GM19467 (cell line): ENCODE results near the gene NUP153.
"Not testable (repeated sequence)": the region's sequence is repeated elsewhere in the genome, so short reads cannot be mapped to it uniquely, and the experiment has no call there.

Experiments
- ATAC-seq: cut with Tn5 transposase; IDR thresholded peaks from one replicate; pipeline ENCODE4 v1.9.1; 2021; ENCODE audit warnings: mild to moderate bottlenecking, moderate library complexity; ENCODE audit not compliant: unreplicated experiment

The NUP153 gene

DNA sequence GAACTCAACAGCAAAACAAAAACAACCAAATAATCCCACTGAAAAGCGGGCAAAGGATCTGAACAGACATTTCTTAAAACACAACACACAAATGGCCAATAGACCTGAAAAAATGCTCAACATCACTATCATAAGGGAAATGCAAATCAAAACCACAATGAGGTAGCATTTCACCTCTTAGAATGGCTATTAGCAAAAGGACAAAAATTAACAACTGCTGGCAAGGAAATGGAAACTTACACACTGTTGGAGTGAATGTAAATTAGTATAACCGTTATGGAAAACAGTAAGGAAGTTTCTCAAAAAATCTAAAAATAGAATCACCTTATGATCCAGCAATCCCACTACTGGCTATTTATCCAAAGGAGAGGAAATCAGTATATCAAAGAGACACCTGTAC is 85.7 kb downstream of the NUP153 start:
- ATAC-seq: no peak

GRCh38 chr6:17615794-17616193 is 90.9 kb downstream of the NUP153 start:
- ATAC-seq: no peak

DNA sequence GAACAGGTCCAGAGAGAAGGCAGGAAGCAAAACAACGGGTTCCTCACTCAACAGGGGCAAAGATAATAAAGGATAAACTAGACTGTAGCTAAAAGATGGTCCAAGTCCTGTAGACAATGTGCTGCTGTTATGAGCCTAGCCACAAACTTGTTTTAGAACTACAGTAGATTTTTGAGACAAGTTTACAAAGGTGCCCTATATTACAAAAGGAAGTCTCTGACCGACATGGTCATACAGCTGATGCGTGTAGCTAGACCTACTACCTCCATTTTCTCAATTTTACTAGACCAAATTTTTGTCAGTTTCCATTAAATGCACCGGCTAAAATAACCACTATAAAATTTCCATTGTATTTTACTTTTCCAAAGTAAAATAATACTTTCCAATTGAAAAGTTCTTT is 94.7 kb downstream of the NUP153 start:
- no peak for ATAC-seq

GRCh38 chr6:17610835-17611234 is 95.9 kb downstream of the NUP153 start:
- no peak for ATAC-seq

DNA sequence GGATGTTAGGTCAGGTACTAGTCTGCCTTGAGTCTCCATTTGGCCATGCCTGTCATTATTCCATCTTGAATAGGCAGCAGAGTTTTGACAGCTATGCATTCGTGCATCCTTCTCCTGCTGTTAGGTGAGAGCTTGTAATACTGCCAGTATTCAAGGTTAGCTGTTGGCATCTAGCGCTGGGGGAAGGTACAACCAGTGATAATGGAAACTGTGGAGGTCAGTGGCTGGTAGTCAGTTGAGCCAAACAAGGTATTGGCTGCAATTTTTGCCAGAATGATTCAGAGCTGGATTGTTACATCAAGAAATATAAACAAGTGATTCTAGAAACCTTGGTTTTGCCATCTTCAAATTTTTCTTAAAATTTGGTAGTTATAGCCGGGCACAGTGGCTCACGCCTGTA is 100.1 kb downstream of the NUP153 start:
- ATAC-seq: no peak

GRCh38 chr6:17602888-17603287 is 103.8 kb downstream of the NUP153 start:
- no peak for ATAC-seq

GRCh38 chr6:17601386-17601703 is 105.4 kb downstream of the NUP153 start:
- ATAC-seq: no peak

DNA sequence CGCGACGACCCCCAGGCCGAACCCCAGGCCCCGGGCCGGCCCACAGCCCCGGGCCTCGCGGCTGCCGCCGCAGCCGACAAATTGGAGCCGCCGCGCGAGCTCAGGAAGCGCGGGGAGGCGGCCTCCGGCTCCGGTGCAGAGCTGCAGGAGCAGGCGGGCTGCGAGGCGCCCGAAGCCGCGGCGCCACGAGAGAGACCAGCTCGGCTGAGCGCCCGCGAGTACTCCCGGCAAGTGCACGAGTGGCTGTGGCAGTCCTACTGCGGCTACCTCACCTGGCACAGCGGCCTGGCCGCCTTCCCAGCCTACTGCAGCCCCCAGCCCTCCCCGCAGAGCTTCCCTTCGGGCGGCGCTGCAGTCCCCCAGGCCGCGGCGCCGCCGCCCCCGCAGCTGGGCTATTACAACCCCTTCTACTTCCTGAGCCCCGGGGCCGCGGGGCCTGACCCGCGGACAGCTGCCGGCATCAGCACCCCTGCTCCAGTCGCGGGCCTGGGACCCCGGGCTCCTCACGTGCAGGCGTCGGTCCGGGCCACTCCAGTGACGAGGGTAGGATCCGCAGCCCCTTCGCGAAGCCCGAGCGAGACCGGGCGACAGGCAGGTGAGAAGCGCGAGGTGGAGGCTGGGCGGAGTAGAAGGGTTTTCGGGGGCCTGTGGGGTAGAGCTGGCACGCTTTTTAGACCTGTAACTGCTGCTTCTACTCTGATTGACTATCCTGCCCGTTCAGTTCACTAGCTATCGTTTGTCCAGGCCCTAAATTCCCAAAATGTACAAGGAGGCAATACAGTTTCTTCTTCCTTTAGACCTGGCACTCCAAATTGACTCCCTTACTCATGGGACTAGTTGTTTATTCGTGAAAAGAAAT is 106.0 kb downstream of the NUP153 start:
- ATAC-seq: peak; percentile 46

DNA sequence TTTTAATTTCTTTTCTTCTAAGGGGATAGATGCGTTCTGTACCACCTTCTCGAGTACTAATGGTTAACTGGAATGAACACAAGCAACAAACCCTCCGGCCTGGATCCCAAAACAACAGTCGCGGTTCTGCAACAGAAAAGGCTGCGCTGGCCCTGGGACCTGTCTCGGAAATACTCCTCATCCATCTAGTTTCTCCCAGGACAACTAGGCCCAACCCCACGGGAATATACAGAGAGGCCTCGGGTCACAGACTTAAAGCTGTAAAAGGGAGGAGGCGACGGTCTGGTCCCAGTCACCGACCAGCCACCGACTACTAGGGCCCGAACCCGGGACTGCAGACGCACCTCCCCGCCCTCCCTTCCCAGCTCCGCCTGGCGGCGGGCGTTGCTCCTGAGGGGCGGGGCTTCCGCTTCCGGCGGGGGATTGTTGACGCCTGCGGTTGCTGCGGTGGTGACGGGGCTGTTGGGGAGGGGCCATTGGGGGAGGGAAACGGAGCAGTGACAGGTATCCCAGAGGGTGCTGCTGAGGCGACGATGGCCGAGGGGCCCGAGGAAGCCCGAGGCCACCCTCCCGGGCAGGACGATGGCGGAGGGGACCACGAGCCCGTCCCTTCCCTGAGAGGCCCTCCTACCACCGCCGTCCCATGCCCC is 106.7 kb downstream of the NUP153 start, which contains the start of gene FAM8A1:
TSS of gene FAM8A1 (plus strand) at position 426 of the 650 bp plus-strand sequence. CDS start at position 534, 108 bp downstream.
- ATAC-seq: peak; percentile 82

DNA sequence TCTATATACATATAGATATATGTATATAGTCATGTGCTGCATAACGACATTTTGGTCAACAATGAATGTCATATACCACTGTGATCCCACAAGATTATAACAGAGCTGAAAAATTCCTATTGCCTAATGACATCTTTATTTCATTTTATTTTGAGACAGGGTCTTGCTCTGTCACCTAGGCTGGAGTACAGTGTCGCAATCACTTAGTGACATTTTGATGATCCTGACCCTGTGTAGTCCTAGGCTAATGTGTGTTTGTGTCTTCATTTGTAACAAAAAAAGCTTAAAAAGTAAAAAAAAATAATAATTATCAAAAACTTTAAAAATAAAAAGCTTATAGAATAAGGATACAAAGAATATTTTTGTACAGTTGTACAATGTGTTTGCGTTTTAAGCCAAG is 110.6 kb downstream of the NUP153 start:
- ATAC-seq: no peak

DNA sequence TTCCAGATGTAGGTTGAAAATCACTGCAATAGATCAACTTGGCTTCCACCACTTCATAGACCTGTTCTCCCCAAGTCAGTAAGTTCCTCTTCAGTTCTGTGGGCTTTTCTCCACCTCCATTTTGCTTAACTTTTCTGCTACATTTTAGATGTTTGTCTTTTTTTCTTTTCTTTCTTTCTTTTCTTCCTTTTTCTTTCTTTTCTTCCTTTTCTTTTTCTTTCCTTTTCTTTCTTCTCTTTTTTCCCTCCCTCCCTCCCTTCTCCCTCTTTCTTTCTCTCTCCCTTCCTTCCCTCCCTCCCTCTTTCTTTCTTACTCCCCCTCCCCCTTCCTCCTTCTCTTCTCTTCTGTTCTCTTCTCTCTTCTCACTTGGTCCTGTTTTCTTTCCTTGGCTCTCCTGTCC is 113.5 kb downstream of the NUP153 start:
- ATAC-seq: no peak

GRCh38 chr6:17591287-17591686 is 115.4 kb downstream of the NUP153 start:
- ATAC-seq: no peak

DNA sequence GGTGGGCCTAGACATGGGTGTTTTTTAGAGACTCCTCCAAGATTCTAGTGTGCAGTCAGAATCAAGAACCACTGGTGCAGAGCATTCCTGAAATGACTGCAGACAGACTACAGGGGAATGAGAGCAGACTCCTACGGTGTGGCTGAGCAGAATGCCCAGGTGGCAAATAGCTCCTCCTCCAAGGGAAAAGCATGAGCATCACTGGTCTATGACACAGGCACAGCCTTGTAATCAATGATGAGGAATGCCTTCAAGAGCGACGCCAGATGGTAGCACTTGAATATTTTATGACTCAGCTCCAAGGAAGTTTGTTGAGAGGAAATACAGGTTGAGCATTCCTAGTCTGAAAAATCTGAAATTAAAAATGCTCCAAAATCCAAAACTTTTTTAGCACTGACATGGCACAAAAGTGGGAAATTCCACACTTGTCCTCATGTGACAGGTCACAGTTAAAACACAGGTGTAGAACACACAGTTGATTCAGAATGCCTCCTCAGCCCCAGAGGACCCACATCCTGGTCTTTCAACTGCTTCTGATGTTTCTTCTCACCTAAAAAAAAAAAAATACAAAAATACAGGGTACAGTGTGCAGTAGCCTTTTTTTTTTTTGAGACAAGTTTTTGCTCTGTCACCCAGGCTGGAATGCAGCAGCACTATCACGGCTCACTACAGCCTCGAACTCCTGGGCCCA is 117.2 kb downstream of the NUP153 start:
- ATAC-seq: no peak

DNA sequence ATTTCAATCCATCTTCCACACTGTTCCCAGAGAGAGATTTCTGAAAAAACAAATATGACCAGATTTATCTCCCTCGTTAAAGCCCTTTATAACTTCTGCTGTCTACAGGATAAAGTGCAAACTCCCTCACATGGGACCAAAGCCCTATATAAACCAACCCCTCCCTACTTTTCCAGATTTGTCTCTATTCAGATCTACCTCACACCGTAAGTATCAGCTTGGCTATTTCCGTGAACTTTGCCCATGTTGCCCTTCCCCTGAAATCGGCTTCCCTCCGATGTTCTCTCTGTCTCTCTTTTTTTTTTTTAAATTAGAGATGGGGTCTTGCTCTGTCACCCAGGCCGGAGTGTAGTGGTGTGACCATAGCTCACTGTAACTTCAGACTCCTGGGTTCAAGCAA is 118.7 kb downstream of the NUP153 start:
- no peak for ATAC-seq

- not testable (repeated sequence) for ATAC-seq
Measured at GRCh38 chr6:17586623-17587022, 120.1 kb downstream of the NUP153 start.

DNA sequence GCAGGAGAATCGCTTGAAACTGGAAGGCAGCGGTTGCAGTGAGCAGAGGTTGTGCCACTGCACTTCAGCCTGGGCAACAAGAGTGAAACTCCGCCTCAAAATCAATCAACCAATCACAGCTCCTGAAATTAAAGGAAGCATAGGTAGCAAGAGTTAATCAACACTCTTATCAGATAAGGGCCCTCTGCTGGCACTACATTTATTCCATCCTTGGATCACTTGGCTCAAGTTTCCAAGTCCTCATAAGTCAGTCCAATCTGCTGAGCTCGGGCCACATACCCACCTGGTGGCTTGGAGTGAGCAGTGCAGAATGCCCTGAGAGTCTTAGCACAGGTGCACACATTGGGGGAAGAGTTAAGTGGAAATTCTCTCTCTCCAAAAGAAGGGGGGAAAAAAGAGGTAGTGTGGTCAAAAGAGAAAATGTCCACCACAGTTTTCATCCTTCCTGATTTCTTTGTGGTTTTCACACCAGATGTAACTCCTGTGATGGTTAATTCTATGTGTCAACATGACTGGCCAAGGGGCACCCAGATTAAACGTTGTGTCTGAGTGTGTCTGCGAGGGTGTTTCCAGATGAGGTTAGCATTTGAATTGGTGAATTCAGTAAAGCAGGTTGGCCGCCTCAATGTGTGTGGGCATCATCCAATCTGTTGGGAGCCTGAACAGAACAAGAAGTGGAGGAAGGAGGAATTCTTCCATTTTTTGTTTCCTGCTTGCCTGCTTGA is 120.8 kb downstream of the NUP153 start:
- ATAC-seq: no peak

DNA sequence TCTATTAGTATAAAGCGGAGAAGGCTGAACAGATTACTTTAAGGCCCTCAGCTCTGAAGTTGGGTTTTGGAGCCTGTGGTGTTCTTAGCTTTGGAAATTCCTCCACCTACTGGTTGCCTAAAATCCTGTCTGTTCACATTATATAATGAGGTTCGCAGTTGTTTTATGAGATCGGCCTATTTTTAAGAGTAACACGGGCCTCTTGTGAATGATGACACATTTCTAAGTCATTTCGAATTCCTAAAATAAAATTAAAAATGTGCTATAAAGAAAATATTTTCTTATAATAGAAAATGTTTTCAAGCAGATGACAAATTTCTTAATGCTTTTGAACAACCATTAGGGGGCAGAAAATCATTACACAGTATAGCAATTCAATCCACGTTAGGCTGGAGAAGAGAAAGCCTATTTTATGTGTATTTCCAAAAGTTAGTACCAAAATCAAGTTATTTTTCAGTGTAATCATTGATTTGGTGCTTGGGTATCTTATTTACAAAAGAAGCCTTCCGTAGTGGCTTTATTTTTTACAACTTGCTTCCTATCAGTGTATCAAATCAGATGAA is 122.4 kb downstream of the NUP153 start:
- no peak for ATAC-seq

DNA sequence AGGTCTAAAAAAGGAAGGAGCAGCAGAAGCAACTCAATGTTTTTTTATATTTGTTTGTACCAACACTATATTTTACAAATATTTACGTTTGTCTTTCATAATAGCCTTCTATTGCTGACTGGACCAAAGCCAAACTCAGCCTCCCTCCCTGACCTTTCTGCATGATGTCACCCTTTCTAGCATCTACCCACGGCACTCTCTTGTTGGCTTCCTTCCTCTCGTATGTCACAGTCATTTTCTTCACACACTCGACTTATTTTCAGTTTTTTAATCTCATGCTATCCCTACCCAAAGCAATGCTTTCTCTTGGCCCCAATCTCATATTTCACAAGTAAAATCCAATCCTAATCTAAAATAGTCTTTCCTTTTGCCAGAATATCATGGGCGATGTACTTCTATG is 122.9 kb downstream of the NUP153 start:
- no peak for ATAC-seq

GRCh38 chr6:17581282-17581681 is 125.4 kb downstream of the NUP153 start:
- not testable (repeated sequence) for ATAC-seq

DNA sequence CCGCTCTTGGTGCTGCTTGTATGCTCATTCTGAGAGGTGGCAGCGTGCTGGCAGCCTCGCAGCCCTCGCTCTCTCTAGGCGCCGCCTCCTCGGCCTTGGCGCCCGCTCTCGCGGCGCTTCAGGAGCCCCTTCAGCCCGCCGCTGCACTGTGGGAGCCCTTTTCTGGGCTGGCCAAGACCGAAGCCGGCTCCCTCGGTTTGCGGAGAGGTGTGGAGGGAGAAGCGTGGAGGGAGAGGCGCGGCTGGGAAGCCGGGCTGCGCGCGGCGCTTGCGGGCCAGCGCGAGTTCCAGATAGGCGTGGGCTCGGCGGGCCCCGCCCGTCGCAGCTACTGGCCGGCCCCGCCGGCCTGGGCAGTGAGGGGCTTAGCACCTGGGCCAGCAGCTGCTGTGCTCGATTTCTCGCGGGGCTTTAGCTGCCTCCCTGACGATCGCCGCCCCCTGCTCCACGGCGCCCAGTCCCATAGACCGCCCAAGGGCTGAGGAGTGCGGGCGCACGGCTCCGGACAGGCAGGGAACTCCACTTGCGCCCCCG is 126.1 kb downstream of the NUP153 start:
- no peak for ATAC-seq

DNA sequence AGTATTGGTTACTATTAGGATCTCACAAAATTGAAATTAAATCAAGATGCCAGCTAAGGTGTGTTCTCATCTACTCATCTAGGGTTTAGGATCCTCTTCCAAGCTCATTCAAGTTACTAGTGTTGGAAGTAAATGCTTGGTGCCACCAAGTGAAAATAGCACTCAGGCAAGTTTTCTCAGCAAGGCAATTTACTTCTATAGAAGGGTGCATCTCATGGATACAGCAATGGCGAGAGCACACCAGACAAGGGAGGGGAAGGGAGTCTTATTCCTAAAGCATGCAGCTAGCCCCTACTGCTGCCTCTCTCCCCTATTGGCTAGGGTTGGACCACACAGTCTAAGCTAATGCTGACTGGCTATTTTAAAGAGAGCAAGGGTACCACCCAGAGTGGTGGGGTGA is 129.7 kb downstream of the NUP153 start:
- ATAC-seq: no peak
